Fibroblast of pulmonary artery (primary cell): ENCODE measurements around the gene FCAMR.

Experiments used
- DNase-seq: peaks from one replicate; pipeline ENCODE4 v3.0.0-alpha.2; 2010; ENCODE audit warnings: low read depth
- H3K4me3 ChIP-seq: replicated peaks from 2 replicates; pipeline ENCODE4 v1.5.1; 2011; ENCODE audit warnings: low read depth, mild to moderate bottlenecking, control low read depth, low read length, moderate library complexity
- TF ChIP-seq, protein P1 (sequence below): IDR thresholded peaks from 2 replicates; pipeline ENCODE4 v1.5.1; 2011; ENCODE audit warnings: mild to moderate bottlenecking, control low read depth, low read length, inconsistent platforms; ENCODE audit errors: missing control alignments

FCAMR gene

DNA sequence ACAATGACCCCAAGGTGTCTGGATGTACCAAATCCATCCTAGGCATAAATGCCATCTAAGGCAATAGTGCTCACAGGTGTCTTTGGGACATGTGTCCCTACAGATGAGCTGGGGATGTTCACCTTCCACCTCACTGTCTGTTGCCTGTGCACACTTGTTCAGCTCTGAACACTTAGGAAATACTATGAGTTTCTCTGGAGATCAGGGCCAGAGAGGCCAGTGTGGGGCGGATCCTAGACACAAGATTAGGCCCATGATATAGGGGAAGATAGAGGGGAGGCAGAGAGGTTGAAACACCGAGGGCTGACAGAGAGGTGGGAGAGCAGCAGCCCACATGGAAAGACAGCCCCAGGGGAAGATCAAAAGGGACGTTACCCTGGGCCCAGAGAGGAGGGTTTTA lies 36.7 kb upstream of the FCAMR start:
- no peak overlapping the region for H3K4me3 ChIP-seq
- no peak for DNase-seq
- TF ChIP-seq, protein P1, sequence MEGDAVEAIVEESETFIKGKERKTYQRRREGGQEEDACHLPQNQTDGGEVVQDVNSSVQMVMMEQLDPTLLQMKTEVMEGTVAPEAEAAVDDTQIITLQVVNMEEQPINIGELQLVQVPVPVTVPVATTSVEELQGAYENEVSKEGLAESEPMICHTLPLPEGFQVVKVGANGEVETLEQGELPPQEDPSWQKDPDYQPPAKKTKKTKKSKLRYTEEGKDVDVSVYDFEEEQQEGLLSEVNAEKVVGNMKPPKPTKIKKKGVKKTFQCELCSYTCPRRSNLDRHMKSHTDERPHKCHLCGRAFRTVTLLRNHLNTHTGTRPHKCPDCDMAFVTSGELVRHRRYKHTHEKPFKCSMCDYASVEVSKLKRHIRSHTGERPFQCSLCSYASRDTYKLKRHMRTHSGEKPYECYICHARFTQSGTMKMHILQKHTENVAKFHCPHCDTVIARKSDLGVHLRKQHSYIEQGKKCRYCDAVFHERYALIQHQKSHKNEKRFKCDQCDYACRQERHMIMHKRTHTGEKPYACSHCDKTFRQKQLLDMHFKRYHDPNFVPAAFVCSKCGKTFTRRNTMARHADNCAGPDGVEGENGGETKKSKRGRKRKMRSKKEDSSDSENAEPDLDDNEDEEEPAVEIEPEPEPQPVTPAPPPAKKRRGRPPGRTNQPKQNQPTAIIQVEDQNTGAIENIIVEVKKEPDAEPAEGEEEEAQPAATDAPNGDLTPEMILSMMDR, result no peak

DNA sequence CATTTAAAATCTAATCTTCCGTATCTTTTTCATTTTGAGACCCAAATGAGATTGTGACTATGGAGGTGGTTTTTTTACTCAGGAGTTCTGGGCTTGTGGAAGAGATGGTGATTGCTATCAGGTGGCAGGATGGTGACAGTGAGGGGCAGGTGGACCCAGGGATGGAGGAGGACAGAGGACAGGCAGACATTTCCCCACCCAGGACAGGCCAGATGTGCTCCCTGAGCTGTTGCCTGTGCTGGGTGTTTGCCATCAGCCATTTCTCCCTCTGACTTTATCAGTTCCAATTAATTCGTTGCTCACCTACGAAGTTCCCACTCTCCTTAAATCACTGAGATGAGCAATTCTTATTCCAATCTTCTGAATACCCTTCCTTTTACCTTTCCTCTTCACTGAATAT lies 35.8 kb upstream of the FCAMR start:
- no peak overlapping the region for H3K4me3 ChIP-seq
- no peak for DNase-seq
- TF ChIP-seq, protein P1, result no peak

DNA sequence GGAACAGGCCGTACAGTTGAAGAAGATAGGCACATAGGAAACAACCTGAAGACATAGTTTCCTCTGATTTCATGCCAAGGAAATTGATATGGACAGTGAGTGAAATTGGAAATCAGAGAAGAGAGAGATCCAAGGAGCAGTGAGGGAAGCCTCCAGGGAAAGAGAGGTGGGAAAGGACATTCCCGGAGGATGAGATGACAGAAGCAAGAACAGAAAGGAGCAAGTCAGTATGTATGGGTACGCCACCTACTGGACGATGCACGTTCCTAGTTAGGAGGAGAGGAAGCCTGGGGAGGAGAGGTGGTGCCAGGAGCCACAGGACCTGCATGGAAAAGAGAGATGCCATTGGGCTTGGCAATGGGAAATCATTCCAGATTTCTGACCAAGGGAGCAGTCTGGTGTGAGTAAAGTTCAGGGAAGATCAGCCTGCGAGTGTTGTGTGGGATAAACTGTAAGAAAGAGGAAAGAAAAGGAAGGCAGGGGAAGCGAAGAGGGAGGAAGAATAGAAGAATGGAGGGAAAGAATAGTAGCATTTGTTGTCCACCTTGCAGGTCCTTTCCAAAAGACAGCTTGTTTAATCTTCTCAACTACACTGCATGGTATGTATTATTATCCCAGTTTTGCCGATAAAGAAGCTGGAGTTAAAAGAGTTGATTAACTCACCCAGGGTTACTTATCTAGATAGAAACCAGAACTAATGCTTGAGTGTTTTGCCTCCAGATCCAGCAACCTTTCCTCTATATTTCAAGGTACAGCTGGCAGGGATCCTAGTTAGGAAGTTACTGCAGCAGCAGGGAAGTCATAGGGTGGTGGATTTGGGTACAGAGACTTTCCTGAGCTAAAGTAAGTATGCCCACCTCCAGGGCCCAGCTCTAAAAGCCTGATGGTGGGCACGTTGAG lies 34.9 kb upstream of the FCAMR start:
- no peak overlapping the region for H3K4me3 ChIP-seq
- DNase-seq, result peak; percentile 79
- TF ChIP-seq, protein P1, result peak; percentile 91

DNA sequence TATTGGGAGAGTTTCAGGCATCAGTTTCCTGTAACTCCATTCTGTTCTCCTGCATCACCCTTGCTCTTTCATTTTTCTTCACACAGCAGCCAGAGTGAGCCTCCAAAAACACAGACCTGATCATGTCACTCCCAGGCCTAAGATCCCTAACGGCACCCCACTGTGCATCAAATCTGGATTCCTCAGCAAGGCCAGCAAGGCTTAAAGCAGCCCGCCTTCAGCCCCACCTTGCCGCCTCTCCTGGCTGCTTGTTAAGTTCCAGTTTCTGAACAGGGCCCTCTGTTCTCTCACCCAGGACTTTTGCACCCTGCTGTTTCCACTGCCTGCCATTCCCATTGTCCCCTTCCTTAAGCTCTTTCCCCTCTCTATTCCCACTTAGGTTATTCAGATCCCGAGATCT lies 33.0 kb upstream of the FCAMR start:
- no peak for DNase-seq
- no peak overlapping the region for H3K4me3 ChIP-seq
- TF ChIP-seq, protein P1, result no peak

DNA sequence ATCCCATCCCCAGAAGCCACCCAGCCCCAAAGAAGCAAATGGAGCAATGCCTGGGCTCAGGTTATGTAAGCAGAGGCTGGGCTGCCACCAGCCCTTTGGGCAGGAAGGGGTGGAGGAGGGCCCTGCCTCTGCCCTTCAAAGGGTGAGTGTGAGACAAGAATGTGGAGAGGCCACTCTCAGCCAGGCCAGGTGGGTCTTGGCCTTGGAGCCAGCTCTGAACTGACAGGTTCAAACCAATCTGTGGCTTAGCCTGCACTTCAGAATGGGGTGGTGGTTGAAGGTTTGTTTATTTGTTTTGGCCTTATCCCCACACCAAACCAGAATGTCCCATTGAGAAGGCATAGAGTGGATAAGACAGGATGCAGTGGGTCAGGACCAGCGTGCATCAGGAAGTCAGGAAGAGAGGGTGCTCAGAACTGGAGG lies 32.5 kb upstream of the FCAMR start:
- no peak for DNase-seq
- TF ChIP-seq, protein P1, result no peak
- no peak overlapping the region for H3K4me3 ChIP-seq

DNA sequence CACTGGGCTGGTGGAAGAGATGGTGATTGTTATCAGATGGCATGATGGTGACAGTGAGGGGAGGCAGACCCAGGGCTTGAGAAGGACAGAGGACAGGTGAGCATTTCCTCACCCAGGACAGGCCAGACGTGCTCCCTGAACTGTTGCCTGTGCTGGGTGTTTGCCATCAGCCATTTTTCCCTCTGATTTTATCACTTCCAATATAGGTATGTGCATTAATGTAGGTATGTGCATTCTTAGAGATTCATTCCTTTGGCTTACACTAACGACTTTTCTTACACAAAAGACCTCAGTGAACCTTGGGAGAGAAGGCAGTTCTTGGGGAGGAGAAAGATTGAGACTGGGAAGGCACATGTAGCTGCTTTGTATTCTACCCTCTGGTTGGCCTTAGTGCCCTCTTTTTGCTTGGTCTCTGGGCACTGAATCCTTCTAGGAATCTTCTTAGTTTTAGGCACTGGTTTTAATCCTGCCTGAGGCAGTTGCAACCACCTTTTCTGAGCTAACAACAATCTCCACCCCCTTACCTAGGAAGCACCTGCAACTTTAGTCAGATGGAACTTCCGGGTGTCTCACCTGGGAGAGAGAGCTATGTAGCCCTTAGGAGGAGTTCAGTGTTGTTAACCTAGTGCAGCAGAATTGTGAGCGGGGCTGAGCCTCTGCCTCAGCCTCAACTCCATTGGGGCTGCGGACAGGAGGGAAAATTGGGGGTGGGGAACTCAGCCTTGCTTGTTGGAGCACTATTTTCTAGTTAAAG lies 31.4 kb upstream of the FCAMR start:
- H3K4me3 ChIP-seq, result no peak overlapping the region
- no peak for DNase-seq
- TF ChIP-seq, protein P1, result no peak
